Breast epithelium (tissue), 4 donors: ENCODE measurements around the gene RAPGEF1. TPM values are rescaled to one million over a fixed set of nuclear protein-coding genes. Genes with fewer than 3 reads are reported as not detected.

ENCODE experiments used
- DNase-seq, 2 donors: peaks; one replicate each; pipeline ENCODE4 v3.0.0-alpha.2; 2019; ENCODE audit warnings: low spot score in 2 of 2
- H3K27ac ChIP-seq, 2 donors: fragments of 200-600 bp; sonication (generic) in 1 of 2; one replicate each; pipeline ENCODE4 v1.5.1; 2016 to 2019; ENCODE audit warnings: mild to moderate bottlenecking in 1 of 2
- H3K27me3 ChIP-seq, 2 donors: fragments of 200-600 bp; sonication (generic) in 1 of 2; one replicate each; pipeline versions ENCODE4 v1.5.1 to v1.6.0; 2017 to 2019; ENCODE audit warnings: control low read depth in 1 of 2, mild to moderate bottlenecking in 1 of 2
- H3K36me3 ChIP-seq: fragments of 200-600 bp; one replicate; pipeline ENCODE4 v1.5.1; 2019
- H3K4me1 ChIP-seq, 2 donors: fragments of 200-600 bp; sonication (generic); one replicate each; pipeline ENCODE4 v1.5.1; 2016 to 2019; ENCODE audit warnings: control low read depth in 1 of 2
- H3K4me3 ChIP-seq, 3 donors: fragments of 200-600 bp; sonication (generic); 1 replicate in 2 of 3; 2 replicates in 1 of 3; pipeline ENCODE4 v1.5.1; 2016 to 2019; ENCODE audit warnings: mild to moderate bottlenecking in 3 of 3, moderate library complexity in 2 of 3
- H3K9me3 ChIP-seq, 2 donors: fragments of 200-600 bp; sonication (generic) in 1 of 2; one replicate each; pipeline ENCODE4 v1.5.1; 2016 to 2019; ENCODE audit warnings: control low read depth in 1 of 2
- POLR2A ChIP-seq: fragments of 450-650 bp; IDR thresholded peaks from one replicate; pipeline ENCODE4 v1.6.1; 2016; ENCODE audit warnings: antibody characterized with exemption, mild to moderate bottlenecking, moderate library complexity
- POLR2AphosphoS5 ChIP-seq, 3 donors: sonication (generic); formaldehyde crosslinking; IDR thresholded peaks; one replicate each; pipeline ENCODE4 v1.6.1; 2017; ENCODE audit warnings: antibody characterized with exemption in 3 of 3
- intact Hi-C: fragments of 100-400 bp; cut with DNase I; formaldehyde crosslinking; loops from one replicate; pipeline ENCODE4 v1.15.1; 2023; ENCODE audit warnings: low total_unique reads
- total RNA-seq, 3 donors: library from RNA; depleted of rRNA; stranded (reverse); fragments of >200 nt; gene quantifications; one replicate each; pipeline ENCODE4 v1.1.0, GENCODE V29; 2016
- TF ChIP-seq, protein P1 (sequence below), 3 donors: fragments of 450-650 bp; IDR thresholded peaks; one replicate each; pipeline ENCODE4 v1.5.1; 2016 to 2017; ENCODE audit warnings: antibody characterized with exemption in 3 of 3, mild to moderate bottlenecking in 3 of 3, moderate library complexity in 3 of 3

RAPGEF1 gene
- total RNA-seq, 3 donors from 2014 or later: 35.3 to 38.0 (median 37.3) TPM

DNA sequence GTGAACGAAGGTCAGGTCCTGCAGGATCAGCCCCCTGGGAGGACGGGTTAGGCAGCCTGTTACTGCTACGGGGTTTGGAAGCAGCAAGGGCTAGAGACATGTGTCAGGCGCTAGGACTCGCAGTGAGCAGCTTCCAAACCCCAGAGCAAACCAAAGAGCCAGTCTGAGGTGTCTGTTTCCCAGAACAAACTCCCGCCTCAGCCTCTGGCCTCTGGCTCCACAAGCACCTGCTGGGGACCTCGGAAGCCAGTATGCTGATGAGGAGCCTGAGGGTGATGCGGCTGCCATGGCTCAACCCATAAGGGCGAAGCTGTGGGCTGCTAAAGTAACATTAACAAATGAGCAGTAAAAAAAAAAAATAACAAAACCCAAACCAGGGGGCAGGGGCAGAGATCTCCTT is 159.5 kb downstream of the RAPGEF1 start:
- intact Hi-C loops: no loop called here
- DNase-seq: no peak
- TF ChIP-seq POLR2A (no peak), POLR2AphosphoS5 (IDR thresholded peaks at IDR 0.05) (no peak)
- TF ChIP-seq, protein P1, sequence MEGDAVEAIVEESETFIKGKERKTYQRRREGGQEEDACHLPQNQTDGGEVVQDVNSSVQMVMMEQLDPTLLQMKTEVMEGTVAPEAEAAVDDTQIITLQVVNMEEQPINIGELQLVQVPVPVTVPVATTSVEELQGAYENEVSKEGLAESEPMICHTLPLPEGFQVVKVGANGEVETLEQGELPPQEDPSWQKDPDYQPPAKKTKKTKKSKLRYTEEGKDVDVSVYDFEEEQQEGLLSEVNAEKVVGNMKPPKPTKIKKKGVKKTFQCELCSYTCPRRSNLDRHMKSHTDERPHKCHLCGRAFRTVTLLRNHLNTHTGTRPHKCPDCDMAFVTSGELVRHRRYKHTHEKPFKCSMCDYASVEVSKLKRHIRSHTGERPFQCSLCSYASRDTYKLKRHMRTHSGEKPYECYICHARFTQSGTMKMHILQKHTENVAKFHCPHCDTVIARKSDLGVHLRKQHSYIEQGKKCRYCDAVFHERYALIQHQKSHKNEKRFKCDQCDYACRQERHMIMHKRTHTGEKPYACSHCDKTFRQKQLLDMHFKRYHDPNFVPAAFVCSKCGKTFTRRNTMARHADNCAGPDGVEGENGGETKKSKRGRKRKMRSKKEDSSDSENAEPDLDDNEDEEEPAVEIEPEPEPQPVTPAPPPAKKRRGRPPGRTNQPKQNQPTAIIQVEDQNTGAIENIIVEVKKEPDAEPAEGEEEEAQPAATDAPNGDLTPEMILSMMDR (IDR thresholded peaks at IDR 0.05): no peak
- Histone ChIP-seq H3K4me3 (no peak overlapping the region), H3K27me3 (no peaks in the 10 kb centered on the region), H3K9me3 (no peaks in the 10 kb centered on the region), H3K36me3 (no peaks in the 10 kb centered on the region), H3K4me1 (peaks cover 0 to 5% of the 10 kb centered on the region in 2 donors), H3K27ac (no peak overlapping the region)

DNA sequence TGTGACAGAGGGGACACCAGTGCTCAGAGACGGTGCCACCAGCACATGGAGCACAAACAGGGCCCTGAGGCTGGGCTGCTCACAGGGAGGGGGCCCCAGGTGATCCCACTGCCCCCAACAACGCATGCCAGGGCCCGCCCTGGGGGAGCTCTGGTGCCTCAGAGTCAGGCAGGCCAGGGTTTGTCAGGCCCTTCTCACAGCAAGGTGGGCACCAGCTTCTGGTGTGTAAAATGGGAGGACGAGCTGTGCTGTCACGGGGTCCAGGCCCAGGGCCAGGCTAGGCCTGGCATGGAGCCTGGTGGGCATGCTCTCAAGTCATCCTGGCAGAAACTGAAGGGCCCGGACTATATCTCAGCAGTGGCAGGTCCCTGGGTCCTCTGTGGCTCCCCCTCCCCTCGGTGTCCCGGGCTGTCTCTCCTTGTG is 160.1 kb downstream of the RAPGEF1 start:
- H3K4me3 ChIP-seq: no peak overlapping the region
- H3K27me3 ChIP-seq: no peaks in the 10 kb centered on the region
- H3K36me3 ChIP-seq: no peaks in the 10 kb centered on the region
- H3K27ac ChIP-seq: no peak overlapping the region
- TF ChIP-seq POLR2AphosphoS5 (IDR thresholded peaks at IDR 0.05): no peak
- TF ChIP-seq, protein P1 (IDR thresholded peaks at IDR 0.05): no peak
- TF ChIP-seq POLR2A: no peak
- H3K9me3 ChIP-seq: no peaks in the 10 kb centered on the region
- H3K4me1 ChIP-seq: peaks cover 0 to 5% of the 10 kb centered on the region in 2 donors
- no peak for DNase-seq
- intact Hi-C loops: no loop called here

DNA sequence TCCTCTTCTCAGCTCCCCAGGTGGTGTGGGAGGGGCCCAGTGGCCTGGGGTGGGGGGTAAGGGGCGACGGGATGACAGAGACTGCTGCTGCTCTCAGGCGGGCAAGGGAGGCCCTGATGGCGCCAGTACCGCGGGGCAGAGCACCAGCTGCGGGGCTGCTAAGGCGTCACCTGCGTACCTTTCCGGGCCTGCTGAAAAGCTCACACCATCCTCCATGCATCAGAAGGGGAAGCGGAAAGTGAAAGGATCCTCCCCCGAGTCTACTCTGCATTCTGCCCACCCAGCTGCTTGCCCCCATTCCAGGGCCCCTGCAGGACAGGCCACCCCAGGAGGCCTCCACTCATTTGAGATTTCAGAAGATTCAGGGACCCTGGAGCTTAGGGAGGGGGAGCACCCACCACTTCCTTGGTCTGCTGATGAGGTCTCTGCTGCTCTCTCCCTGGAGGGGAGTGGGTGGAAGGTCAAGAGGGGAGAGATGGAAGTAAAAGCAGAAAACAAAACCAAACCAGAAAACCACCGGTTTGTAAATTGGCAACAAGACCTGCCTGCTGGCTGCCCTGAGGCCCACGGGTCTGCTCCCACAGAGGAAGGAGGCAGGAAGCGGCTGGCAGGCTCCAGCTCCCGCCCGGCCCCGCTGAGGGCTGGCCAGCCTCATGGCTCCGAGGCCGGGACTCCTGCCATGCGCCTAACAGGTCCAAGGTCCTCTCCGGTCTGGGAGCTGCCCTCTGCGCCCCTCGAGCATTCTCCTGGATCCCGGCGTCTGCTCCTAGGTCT is 161.0 kb downstream of the RAPGEF1 start:
- DNase-seq: no peak
- Histone ChIP-seq H3K36me3 (no peaks in the 10 kb centered on the region), H3K27ac (peak overlapping the region; percentile 36 to 55), H3K9me3 (no peaks in the 10 kb centered on the region), H3K4me3 (no peak overlapping the region), H3K4me1 (peaks cover 0 to 5% of the 10 kb centered on the region in 2 donors), H3K27me3 (no peaks in the 10 kb centered on the region)
- no peak for TF ChIP-seq POLR2AphosphoS5 (IDR thresholded peaks at IDR 0.05)
- TF ChIP-seq, protein P1 (IDR thresholded peaks at IDR 0.05): no peak
- TF ChIP-seq POLR2A: no peak
- intact Hi-C loops: no loop called here

DNA sequence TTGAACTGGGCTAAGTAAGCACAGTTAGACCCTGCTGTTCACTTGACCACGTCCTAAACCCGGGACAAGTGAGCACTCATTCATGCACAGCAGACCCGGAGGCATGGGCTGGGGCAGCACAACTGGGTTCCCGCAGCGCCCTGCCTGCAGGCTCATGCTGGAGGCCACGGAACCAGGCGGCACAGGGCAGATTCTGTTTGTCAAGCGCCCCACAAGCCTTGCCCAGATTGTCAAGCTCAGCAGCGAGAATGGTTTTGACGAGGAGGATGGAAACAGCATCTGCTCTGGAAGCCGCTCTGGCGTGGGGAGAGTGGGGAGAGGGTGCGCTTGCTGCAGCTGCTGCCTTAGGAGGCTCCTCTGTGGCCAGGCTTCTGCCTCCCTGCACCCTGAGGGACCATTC is 161.9 kb downstream of the RAPGEF1 start:
- H3K27ac ChIP-seq: no peak overlapping the region
- H3K4me1 ChIP-seq: peaks cover 0 to 5% of the 10 kb centered on the region in 2 donors
- intact Hi-C loops: no loop called here
- no peaks in the 10 kb centered on the region for H3K9me3 ChIP-seq
- H3K4me3 ChIP-seq: no peak overlapping the region
- TF ChIP-seq POLR2AphosphoS5 (IDR thresholded peaks at IDR 0.05): no peak
- TF ChIP-seq POLR2A: no peak
- TF ChIP-seq, protein P1 (IDR thresholded peaks at IDR 0.05): no peak
- H3K27me3 ChIP-seq: no peaks in the 10 kb centered on the region
- DNase-seq: no peak
- no peaks in the 10 kb centered on the region for H3K36me3 ChIP-seq
